ENCODE data around the gene CLEC4M. TPM values are rescaled to one million over a fixed set of nuclear protein-coding genes. Genes with fewer than 3 reads are reported as not detected.

The CLEC4M gene, protein sequence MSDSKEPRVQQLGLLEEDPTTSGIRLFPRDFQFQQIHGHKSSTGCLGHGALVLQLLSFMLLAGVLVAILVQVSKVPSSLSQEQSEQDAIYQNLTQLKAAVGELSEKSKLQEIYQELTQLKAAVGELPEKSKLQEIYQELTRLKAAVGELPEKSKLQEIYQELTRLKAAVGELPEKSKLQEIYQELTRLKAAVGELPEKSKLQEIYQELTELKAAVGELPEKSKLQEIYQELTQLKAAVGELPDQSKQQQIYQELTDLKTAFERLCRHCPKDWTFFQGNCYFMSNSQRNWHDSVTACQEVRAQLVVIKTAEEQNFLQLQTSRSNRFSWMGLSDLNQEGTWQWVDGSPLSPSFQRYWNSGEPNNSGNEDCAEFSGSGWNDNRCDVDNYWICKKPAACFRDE
- total RNA-seq, result not detected
- long read RNA-seq, result 0 reads

DNA sequence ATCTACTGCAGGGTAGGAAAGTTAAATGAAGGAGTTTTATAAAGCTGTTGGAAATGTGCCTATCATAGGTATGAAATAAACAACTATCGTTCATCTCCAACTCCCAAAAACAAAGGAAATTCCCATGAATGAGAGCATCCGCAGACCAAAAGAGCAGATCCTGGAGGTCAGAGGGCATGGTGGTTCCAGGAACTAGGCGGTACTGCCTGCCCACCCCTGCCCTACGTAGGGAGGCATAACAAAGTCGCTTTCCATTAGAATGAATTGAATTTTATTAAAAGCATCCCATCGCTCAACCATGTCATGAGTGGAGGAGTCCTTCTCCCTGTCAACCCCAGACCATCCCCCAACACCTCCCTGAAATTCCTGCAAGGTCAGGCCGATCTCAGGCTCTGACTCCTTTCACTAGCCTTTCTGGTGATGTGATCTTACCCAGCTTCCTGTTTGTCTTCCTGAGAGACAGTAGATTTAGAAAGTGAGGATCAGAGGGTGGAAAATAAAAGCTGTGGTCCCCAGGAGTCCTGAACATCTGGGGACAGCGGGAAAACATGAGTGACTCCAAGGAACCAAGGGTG, at the start of gene CLEC4M:
CLEC4M (plus strand) TSS at position 525 of the 575 bp plus-strand sequence; CDS start at position 549, 24 bp downstream.
- ATAC-seq (no peak), DNase-seq (ENCODE audit: missing footprints) (no peak)
- intact Hi-C loops (cut with DNase I), result no loop called here

DNA sequence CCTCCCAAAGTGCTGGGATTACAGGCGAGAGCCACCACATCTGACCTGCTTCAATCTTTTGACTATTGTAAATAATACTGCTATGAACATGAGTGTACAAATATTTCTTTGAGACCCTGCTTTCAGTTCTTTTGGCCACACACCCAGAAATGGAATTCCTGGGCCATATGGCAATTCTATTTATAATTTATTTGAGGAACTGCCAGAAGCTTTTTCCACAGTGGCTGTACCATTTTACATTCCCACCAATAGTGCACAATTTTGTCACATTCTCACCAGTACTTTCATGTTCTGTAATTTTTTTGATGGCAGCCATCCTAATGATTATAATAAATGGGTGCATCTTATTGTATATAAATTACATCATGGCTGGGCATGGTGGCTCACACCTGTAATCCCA, 47.4 kb upstream of the CLEC4M start:
- intact Hi-C loops (cut with DNase I), result no loop called here

DNA sequence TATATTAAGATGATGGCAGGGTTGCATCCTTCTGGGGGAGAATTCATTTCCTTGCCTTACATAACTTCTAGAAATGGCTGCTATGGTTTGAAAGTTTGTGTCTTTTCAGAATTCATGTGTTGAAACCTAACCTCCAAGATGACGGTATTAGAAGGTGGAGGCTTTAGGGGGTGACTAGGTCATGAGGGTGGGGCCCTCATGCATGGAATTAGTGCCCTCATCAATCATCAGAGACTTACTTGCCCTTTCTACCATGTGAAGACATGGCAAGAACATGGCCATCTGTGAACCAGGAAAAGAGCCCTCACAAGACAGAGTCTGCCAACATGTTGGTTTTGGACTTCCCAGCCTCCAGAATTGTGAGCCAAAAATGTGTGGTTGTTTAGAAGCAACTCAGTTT, 46.3 kb upstream of the CLEC4M start:
- no peak for ATAC-seq
- no peak for DNase-seq (ENCODE audit: missing footprints)
- intact Hi-C loops (cut with DNase I), result no loop called here

More for the DNA sequence above, 47.4 kb upstream of the CLEC4M start:
- no peak for ATAC-seq
- no peak for DNase-seq (ENCODE audit: missing footprints)

DNA sequence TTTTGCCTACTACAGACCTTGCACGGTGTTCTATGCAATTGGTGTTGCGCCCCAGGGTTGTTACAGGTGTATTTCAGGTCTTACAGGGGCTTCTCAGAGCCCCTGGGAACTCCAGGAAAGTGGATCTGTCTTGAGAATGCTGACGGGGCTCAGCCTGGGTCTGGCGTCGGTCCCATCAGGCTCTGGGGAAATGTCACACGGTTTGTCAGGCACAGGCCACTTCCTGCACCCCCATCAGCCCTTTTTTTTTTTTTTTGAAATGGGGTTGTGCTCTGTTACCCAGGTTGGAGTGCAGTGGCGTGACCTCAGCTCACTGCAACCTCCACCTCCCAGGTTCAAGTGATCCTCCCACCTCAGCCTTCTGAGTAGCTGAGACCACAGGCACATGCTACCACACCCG, 44.4 kb upstream of the CLEC4M start:
- intact Hi-C loops (cut with DNase I), result no loop called here
- DNase-seq (ENCODE audit: missing footprints) (no peak), ATAC-seq (no peak)

DNA sequence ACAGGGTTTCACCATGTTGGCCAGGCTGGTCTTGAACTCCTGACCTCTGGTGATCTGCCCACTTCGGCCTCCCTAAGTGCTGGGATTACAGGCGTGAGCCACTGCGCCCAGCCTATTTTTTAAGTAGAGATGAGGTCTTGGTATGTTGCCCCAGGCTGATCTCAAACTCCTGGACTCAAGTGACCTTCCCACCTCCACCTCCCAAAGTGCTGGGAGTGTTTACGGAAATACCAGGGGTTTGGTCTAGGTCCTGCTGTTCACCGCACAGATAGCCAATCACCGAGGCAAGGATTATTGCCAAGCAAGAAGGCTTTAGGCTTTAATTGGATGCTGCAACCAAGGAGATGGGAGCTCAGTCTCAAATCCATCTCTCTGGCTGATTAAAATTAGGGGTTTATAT, 42.7 kb upstream of the CLEC4M start:
- ATAC-seq, result no peak
- intact Hi-C loops (cut with DNase I), result no loop called here
- no peak for DNase-seq (ENCODE audit: missing footprints)

DNA sequence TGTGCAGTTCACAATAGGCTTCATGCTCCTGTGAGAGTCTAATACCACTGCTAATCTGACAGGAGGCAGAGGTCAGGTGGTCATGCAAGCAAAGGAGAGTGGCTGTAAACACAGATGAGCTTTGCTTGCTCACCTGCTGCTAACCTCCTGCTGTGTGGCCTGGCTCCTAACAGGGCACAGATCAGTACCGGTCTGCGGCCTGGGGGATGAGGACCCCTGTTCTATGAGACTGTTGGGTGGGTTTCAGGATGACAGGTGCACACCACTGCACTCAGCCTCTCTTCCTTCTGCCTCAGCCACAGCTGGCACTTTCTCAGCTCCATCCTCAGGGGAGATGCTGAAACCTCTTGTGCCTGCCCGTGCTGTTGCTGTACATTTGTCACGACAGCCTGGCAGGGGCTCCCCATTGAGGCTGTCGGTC, 40.8 kb upstream of the CLEC4M start:
- no peak for DNase-seq (ENCODE audit: missing footprints)
- intact Hi-C loops (cut with DNase I), result no loop called here
- no peak for ATAC-seq

DNA sequence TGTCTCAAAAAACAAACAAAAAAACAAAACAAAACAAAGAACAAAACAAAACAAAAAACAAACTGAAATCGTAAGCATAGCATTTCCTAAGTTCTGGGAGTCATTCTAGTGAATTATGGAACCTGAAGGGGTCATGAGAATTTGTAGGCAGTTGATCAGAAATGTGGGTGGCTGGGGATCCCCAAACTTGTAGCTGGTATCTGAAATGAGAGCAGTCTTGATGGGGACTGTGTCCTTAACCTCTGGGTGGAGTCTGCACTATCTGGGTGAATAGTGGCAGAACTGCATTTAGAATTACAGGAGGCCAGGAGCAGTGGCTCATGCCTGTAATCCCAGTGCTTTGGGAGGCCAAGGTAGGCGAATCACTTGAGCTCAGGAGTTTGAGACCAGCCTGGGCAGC, 37.3 kb upstream of the CLEC4M start:
- no peak for ATAC-seq
- DNase-seq (ENCODE audit: missing footprints), result no peak
- intact Hi-C loops (cut with DNase I), result no loop called here

DNA sequence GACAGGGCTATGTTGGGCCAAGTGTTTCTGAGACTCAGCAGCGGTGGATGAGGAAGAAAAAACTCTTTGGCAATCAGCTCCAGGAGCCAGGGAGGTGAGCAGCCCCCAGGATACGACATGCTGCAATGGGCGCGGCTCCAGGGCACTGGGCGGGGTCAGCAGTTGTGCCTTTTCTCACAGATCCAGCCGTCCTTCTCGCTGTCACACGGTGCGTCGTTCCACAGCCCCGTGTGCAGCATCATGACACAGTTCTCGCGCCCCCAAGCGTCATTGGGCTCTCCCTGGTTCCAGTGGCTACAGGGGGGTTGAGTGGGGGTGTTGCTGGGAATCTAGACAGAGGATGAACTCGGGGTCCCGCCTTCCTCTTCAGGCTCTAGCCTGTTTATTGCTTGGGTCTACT, 33.8 kb upstream of the CLEC4M start:
- DNase-seq (ENCODE audit: missing footprints) (no peak), ATAC-seq (no peak)
- intact Hi-C loops (cut with DNase I), result no loop called here

DNA sequence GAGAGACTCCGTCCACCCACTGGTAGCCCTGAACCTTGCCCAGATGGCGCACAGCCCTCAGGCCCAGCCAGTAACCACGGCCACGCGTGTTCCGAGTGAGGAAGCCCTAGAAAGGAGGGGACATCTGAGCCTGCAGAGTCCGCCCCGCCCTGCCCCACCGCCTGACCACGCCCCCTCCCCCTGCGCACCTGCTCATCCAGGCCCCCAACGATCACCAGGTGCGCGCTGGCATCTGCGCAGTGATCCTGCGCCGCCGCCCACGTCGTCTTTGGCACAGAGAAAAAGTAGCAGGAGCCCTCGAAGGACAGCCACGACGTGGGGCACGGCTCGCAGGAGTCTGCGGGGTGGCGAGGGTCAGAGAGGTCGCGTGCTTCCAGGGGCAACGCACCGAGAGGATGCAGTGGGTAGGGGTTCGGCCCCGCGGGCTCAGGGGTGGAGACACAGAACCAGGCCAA, 33.2 kb upstream of the CLEC4M start:
- intact Hi-C loops (cut with DNase I), result no loop called here
- ATAC-seq (no peak), DNase-seq (ENCODE audit: missing footprints) (no peak)

DNA sequence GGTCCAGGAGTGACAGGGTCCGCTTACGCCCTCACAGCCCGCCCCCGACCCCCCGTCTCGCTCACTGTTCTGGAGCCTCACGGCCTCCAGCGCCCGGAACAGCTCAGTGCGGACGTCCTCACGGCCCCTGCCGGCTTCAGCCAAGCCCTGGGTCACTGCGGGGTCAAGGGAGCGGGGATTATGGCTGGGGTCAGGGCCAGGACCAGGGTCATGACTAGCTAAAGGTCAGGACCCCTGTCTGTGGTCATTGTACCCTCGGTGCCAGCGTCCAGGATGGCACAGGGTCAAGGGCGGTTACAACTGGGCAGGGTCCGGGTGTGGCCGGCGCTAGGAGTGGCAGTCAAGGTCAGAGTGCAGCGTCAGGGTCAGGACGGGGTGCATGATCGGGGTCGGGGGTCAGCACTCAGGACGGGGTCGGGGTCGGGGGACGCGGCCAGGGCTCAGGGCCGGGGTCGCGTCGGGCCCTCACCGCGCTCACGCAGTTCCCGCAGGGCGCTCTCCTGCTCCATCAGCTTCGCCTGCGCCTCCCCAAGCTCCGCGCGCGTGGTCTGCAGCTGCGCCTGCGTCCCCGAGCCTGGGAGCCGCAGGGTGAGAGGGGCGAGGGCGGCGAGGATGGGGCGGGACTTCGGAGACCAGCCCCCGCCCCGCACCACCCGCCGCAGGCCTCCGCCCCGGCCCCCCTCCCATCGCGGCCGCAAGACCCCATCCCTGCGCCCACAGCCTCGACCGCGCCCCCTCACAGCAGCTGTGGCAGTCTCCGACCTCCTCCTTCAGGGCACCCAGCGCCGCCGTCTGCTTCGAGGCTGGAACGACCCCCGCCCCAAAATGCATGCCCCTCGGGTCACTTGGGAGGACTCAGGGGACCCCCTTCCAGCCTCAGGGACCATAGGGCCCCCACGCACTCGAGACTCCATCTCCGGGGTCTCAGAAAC, 32.5 kb upstream of the CLEC4M start:
- intact Hi-C loops (cut with DNase I), result no loop called here
- no peak for DNase-seq (ENCODE audit: missing footprints)
- ATAC-seq, result peak; percentile 7

DNA sequence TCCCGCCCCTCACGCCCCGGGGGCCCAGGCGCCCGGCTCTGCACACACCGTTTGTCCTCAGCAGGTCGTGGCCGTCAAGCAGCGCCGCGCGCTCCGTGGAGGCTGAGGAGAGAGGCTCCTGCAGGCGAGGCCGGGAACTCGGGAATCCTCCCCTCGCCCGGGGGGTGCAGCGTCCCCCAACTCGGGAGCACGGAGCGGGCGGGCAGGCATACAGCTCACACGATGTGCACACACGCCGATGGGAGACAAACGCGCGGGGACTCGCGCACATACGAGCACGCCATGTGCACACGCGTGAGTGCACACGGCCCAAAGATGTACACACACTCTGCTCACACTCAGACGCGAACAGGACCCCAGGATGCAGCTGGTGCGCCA, 31.8 kb upstream of the CLEC4M start:
- DNase-seq (ENCODE audit: missing footprints), result no peak
- intact Hi-C loops (cut with DNase I), result no loop called here
- ATAC-seq, result no peak

DNA sequence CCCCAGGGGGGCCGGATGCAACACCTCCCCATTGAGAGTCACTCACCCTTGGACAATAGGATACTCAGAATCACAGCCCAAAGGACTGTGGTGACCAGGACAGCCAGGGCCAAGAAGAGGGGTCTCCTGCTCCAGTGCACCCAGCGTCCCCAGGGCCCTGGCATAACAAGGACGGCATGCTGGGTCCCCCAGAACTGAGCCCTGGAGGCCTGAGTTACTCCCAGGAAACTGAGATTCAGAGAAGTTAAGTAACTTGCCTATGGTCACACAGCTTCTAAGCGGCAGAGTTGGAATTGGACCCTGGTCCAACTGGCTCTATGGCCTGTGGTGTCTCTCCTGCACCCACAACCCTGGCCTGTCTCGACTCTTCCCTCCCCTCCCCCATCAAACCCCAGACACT, 31.4 kb upstream of the CLEC4M start:
- DNase-seq (ENCODE audit: missing footprints), result no peak
- intact Hi-C loops (cut with DNase I), result no loop called here
- no peak for ATAC-seq

DNA sequence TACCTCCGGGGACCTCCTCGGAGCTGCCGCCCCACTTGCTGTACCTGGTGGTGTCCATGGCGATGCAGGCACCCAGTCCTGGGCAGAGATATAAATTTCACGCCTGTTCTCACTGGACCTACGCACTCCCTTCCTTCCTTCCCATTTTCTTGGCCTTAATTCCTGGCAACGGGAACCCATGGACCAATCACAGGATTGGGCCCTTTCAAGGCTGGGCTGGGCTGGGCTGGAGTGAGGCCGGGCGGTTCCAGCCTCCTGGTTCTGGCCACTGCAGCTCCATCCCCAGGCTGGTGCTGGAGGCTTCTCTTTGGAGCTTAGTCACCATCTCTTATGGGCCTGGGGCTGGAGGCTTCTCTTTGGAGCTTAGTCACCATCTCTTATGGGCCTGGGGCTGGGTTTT, 31.0 kb upstream of the CLEC4M start, which contains the start of gene CLEC4G:
CLEC4G (minus strand) TSS at position 66 of the 400 bp plus-strand sequence; CDS start at position 58, 8 bp downstream.
- no peak for ATAC-seq
- intact Hi-C loops (cut with DNase I), result no loop called here
- DNase-seq (ENCODE audit: missing footprints), result no peak

DNA sequence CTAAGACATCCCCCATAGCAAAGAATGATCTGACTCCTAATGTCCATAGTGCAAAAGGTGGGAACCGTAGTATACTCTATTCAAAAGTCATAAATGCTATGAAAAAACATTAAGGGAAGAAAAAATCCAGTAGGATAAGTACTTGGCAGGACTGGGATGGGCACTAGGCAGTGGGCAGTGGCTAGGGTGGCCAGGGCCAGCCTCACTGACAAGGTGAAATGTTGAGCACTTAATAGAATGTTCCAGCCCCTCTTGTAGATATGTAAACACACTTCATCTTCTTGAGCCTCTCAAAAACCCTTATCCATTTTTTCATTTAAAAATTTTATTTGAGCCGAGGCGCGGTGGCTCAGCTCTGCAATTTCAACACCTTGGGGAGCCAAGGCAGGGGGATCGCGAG, 29.7 kb upstream of the CLEC4M start:
- ATAC-seq (no peak), DNase-seq (ENCODE audit: missing footprints) (no peak)
- intact Hi-C loops (cut with DNase I), result no loop called here

DNA sequence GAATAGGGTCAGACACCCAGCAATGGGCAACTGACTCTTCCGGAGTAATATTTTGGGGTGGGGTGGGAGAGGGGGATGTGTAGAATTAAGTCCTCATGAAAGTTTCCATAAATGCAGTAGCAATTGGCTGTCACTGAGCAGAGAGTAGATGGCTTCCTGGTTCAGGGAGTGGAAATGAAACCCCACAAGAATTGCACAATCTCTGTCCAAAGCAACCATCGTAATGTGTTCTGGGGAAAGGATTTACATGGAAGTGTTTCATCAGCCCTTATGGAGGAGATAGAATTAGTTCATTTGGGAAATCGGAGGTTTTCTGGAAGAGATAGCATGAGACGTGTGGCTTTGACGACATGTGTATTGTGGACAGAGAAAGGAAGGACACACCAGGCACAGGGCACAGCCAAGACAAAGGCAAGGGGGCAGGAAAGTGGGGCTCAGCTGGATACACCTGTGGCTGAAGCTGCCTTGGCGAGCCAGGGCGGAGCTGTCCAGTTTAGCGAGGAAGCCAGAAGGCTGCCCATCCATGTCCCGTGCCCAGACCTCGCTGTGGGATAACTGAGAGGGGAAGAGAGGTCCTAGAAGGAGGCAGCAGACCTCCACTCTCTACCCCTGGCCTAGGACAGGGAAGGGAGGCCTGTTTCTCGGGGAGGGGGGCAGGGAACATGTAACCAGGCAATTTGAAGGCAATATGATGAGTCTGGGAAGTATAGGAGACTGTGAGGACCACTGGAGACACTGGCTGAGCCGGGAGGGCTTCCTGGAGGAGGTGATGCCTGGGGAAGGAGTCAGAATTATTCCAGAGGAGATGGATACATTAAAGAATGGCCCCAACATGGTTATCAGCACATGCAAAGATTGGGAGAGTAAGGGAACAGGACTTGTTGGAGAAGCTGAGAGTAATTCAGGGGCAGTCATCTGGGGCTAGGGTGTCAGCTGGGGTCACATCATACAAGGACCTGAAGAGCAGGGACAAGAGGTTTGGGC, 28.5 kb upstream of the CLEC4M start:
- ATAC-seq, result peak; percentile 53
- no peak for DNase-seq (ENCODE audit: missing footprints)
- intact Hi-C loops (cut with DNase I), result no loop called here

DNA sequence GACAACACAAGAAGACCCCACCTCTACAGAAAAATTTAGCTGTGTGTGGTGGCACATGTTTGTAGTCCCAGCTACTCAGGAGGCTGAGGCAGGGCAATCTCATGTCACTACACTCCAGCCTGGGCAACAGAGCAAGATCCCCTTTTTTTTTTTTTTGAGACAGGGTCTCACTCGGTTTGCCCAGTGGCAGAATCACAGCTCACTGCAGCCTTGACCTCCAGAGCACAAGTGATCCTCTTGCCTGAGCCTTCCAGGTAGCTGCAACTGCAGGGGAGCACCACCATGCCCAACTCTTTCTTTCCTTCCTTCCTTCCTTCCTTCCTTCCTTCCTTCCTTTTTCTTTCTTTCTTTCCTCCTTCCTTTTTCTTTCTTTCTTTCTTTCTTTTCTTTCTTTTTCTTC, 26.9 kb upstream of the CLEC4M start:
- intact Hi-C loops (cut with DNase I), result no loop called here
- ATAC-seq (no peak), DNase-seq (ENCODE audit: missing footprints) (no peak)

DNA sequence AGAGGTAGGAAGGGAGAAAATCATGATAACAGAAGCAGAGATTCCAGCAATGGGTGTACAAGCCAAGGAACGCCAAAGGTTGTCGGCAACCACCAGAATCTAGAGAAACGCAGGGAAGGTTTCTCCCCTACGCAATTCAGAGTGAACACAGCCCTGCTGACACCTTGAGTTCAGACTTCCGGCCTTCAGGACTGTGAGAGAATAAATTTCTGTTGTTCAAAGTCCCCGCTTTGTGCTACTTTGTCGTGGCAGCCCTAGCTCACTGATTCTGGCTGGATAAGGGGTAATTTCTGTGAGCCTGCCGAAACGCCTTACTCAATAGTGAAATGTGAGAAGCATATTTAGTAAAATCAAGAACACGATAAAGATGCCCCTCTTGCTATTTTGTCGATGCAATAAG, 25.8 kb upstream of the CLEC4M start:
- DNase-seq (ENCODE audit: missing footprints) (no peak), ATAC-seq (no peak)
- intact Hi-C loops (cut with DNase I), result no loop called here

DNA sequence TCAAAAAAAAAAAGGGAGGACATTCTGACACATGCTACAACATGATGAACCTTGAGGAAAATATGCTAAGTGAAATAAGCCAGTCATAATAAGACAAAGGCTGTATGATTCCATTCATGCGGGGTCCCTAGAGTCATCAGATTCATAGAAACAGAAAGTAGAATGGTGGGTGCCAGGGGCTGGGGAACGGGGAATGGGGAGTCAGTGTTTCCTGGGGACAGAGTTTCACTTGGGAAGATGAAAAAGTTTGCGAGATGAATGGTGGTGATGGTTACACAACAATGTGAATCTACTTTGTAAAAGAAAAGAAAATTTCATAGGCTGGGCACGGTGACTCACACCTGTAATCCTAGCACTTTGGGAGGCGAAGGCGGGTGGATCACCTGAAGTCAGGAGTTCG, 25.0 kb upstream of the CLEC4M start:
- intact Hi-C loops (cut with DNase I), result no loop called here
- no peak for DNase-seq (ENCODE audit: missing footprints)
- ATAC-seq, result no peak

All from Right ventricle myocardium inferior (tissue), 1 donor.